HG02588 (cell line): ENCODE measurements around the gene PSMA2.

ENCODE experiments used
- ATAC-seq: cut with Tn5 transposase; IDR thresholded peaks from one replicate; pipeline ENCODE4 v1.9.1; 2021; ENCODE audit warnings: mild to moderate bottlenecking, moderate library complexity; ENCODE audit not compliant: unreplicated experiment

Gene PSMA2

GRCh38 chr7:42940985-42941847 lies 9.2 kb upstream of the PSMA2 start:
- peak; percentile 40 for ATAC-seq

GRCh38 chr7:42939457-42940240 lies 7.7 kb upstream of the PSMA2 start:
- no peak for ATAC-seq

DNA sequence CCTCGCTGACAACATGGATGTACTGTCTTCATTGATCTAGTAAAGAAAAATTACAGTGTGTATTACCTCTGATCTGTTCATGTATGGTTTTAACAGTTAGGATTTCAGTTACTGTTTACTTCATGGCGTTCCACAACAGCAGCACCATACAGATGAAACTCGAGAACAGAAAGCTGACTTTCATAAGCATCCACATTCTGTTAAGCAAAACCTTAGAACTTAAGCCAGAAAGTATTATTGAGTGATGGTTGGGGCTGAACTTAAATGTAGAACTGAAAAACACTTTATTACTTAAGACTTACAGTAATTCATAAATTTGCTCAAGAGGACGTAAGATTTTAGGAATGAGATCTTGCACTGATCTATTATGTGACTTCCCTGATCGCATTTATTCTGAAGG lies 3.9 kb upstream of the PSMA2 start:
- ATAC-seq: no peak

DNA sequence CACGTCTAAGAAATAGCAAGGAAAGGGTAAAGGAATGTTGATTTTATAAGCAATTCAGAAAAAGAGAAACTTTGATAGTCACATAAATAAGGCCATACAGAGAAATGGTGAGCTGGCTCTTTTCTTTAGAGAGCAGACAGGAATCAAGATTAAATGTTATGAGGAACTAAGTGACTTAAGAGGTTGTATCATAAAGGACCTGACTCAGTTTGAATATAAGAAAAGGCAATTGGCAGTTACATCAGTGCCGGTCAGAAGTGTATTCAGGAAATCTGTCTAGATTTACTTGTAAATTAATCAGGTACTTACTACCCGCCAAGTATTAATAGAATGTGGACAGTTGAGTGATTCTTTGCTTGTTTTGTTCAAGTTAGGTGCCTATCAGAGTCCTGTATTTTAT lies 2.3 kb upstream of the PSMA2 start:
- ATAC-seq: no peak

- ATAC-seq: no peak
These were observed 1.0 kb upstream of the PSMA2 start for GRCh38 chr7:42932811-42933591.

DNA sequence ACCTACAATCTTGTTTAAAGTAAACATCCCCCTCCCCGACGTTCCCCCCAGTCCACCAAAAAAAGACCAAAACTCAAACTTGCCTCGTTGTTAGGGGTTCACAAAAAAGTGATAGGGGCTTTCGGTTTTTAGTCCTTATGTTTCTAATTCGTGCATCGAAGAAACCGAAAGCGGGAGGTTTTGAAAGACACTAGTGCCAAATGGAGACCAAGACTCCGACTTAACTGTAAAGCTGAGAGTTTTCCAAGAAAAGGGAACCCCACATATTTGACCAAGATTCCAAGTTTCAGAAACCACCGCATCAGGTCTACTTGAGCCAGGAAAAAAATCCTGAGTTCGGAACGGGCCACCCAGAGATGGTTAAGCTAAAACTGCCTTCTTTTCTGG lies 534 bp downstream of the PSMA2 start:
- ATAC-seq: no peak

DNA sequence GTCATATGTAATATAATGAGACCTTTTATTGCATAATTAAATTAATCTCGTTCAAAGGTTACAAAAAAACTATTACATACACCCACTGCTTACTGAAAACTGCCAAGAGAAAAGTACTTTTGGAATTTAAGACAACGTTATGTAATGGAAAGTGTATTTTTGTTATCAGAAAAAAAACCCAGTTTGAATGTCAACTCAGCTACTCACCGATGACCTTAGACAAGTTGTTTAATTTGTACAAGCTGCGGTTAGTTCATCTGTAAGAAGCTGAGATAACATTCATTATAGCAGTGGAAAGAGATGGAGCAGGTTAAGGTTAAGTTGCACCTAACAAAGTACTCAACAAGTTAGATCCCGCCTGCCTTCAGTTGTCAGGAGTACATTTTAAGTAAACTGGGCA lies 1.1 kb downstream of the PSMA2 start:
- ATAC-seq: no peak

GRCh38 chr7:42929449-42929848 lies 2.5 kb downstream of the PSMA2 start:
- no peak for ATAC-seq

- no peak for ATAC-seq
These were observed 3.2 kb downstream of the PSMA2 start for GRCh38 chr7:42928754-42929153.

GRCh38 chr7:42926204-42926603 lies 5.8 kb downstream of the PSMA2 start:
- ATAC-seq: no peak

DNA sequence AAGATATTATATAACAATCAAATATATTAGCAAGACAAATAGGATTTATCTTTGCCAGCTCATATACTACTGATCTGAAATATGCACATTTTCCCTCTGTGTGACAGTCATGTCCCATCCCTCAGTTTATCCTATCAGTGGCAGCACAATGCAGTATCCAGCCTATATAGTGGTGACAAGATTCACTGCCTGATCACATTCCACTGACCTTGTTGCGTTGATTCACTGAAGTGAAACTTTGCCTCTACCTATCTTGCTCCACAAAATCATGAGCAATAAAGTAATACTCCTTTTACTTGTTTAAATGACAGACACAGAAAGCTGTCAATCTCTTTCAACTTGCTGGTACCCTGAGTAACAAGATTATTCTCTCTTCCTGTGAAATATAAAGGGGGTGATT lies 6.3 kb downstream of the PSMA2 start:
- no peak for ATAC-seq

- no peak for ATAC-seq
These were observed 7.6 kb downstream of the PSMA2 start for GRCh38 chr7:42924223-42924838.

GRCh38 chr7:42922017-42922753 lies 9.8 kb downstream of the PSMA2 start:
- no peak for ATAC-seq

GRCh38 chr7:42915356-42915755 lies 16.6 kb downstream of the PSMA2 start:
- no peak for ATAC-seq

DNA sequence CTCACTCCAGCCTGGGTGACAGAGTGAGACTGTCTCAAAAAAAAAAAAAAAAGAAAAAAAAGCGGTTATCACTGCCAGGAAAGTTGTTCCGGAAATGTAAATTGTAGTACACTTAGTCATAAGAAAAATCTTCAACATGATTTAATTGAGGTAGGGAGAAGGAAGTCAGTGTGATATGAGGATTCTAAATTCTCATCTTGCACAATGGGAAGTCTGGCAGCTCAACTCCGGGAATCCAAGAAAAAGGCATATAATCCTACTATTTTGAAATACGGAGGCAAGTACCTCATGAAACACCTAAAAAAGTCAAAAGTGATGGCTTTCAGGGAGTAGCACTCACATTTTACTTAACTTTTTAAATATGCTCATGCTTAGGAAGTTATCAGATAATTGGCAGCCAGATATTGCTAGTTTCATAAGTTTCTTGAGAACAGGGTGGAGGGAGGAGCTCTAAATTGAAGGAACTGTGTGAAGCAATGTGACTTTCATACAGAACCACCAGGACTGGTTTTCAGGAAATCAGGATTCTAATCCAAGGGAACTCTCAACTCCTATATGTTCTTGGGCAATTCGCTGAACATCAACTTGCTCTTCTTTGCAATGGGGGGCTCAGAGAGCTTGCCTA lies 17.4 kb downstream of the PSMA2 start:
- ATAC-seq: no peak

DNA sequence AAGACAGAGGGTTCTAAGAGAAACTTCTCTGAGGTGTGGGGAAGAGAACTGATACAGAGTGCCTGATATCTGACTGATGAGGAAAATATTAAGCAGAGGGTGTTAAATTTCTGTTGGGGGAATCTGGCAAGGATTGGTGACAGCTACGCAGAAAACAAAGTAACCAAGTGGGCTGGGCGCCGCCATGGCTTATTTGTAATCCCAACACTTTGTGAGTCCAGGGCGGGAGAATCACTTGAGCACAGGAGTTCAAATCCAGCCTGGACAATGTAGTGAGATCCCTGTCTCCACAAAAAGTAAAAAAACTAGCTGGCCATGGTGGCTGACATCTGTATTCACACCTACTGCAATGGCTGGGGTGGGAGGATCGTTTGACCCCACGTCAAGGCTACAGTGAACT lies 18.0 kb downstream of the PSMA2 start:
- ATAC-seq: no peak

- ATAC-seq: no peak
These were observed 18.4 kb downstream of the PSMA2 start for GRCh38 chr7:42913591-42913990.

DNA sequence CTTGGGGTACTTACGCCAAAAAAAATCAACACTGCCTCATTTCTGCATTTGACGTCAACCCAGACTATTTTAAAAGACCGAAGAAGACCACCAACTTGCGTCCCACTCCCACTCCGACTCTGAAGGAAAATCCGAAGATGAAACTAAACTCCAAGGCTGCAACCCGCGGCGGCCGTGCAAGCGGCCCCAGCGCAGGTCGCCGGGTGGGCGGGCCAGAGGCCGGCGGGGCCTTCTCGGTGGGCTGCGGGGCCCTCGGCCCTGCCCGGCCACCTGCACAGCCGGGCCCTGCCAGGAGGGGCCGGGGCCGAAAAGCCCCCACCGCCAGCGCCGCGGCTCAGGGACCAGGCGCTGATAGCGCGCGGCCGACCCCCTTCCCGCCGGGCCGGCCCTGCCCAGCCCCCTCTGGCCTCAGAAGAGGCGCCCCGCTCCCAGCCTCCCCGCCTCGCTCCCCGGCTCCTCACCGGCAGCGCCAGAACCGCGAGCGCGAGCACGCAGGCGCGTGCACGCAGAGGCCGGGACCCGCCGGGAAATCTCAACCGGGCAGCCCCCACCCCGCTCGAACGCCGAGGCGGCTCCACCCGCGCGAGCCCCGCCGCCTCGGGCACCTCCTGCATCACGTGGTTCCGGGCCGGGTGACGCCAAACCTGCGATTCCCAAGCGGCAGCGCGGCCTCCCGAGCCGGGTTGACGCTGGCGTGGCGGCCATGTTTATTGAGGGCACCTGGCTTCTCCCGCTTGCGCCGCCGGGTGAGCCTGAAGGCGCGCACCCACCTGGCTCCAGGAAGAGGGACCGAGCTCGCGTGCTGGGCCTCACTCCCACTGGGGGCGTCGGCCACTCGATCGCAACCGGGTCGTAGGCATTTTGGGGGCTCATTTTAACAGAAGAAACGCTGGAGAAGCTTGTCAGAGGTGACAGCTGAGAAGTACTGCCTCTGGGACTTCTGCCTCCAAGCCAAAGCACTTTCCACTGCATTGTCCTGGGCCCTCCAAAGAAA lies 20.2 kb downstream of the PSMA2 start, which contains the start of gene C7orf25:
Gene C7orf25, minus strand, starts transcription at position 617 of the 994 bp plus-strand sequence. CDS start 1,170 bp downstream, outside the sequence.
- ATAC-seq: peak; percentile 93
